SU-DHL-6 (cell line): ENCODE data around the gene RAI1.

Experiments
- H2AFZ ChIP-seq: fragments of 200-600 bp; sonication (generic); 2 replicates; pipeline ENCODE4 v1.6.1; 2014; ENCODE audit warnings: low read depth, mild to moderate bottlenecking, moderate library complexity, mixed read lengths, antibody characterized with exemption, low read length; ENCODE audit not compliant: severe bottlenecking
- H3F3A ChIP-seq: fragments of 200-600 bp; shearing (Covaris generic); 2 replicates; pipeline ENCODE4 v1.6.0; 2016; ENCODE audit warnings: antibody characterized with exemption, mild to moderate bottlenecking; ENCODE audit not compliant: insufficient read depth
- H3K27ac ChIP-seq: fragments of 200-600 bp; sonication (generic); 2 replicates; pipeline ENCODE4 v1.5.1; 2016; ENCODE audit warnings: low read depth, mild to moderate bottlenecking, low read length, moderate library complexity, mixed read lengths
- H3K27me3 ChIP-seq: fragments of 200-600 bp; sonication (generic), shearing (Covaris generic); 2 replicates; pipeline ENCODE4 v1.6.0; 2014; ENCODE audit warnings: mild to moderate bottlenecking, low read length
- H3K36me3 ChIP-seq: fragments of 200-600 bp; sonication (generic); 2 replicates; pipeline ENCODE4 v1.6.1; 2014; ENCODE audit warnings: mild to moderate bottlenecking, low read length, mixed read lengths
- H3K4me2 ChIP-seq: fragments of 300-600, 200-600 bp; shearing (Covaris generic), sonication (generic); 2 replicates; pipeline ENCODE4 v1.6.0; 2014; ENCODE audit warnings: low read length, low read depth, mild to moderate bottlenecking; ENCODE audit not compliant: poor library complexity, severe bottlenecking
- H3K4me3 ChIP-seq: fragments of 200-600 bp; sonication (generic); 2 replicates; pipeline ENCODE4 v1.5.1; 2014; ENCODE audit warnings: antibody characterized with exemption, low read length, mild to moderate bottlenecking, mixed read lengths; ENCODE audit not compliant: insufficient read depth, poor library complexity, severe bottlenecking
- H3K79me2 ChIP-seq: fragments of 200-600 bp; sonication (generic); 2 replicates; pipeline ENCODE4 v1.6.1; 2014; ENCODE audit warnings: mild to moderate bottlenecking, low read length, moderate library complexity; ENCODE audit not compliant: insufficient read depth
- H3K9ac ChIP-seq: fragments of 200-600 bp; sonication (generic); 2 replicates; pipeline ENCODE4 v1.7.0; 2014; ENCODE audit warnings: mild to moderate bottlenecking, low read length
- H3K9me2 ChIP-seq: fragments of 200-600 bp; sonication (generic); replicated peaks from 2 replicates; pipeline ENCODE4 v1.6.1; 2014; ENCODE audit warnings: low read length; ENCODE audit not compliant: insufficient read depth
- H3K9me3 ChIP-seq: fragments of 200-600 bp; sonication (generic); 2 replicates; pipeline ENCODE4 v1.6.1; 2014; ENCODE audit warnings: low read length, mixed read lengths; ENCODE audit not compliant: insufficient read depth
- H4K20me1 ChIP-seq: fragments of 200-600 bp; sonication (generic); 2 replicates; pipeline ENCODE4 v1.6.1; 2014; ENCODE audit warnings: low read depth, mild to moderate bottlenecking, antibody characterized with exemption, low read length, moderate library complexity, mixed read lengths
- EZH2phosphoT487 ChIP-seq: fragments of 200-600 bp; sonication (generic), shearing (Covaris generic); conservative IDR thresholded peaks from 2 replicates; pipeline ENCODE4 v1.6.1; 2018; ENCODE audit warnings: mild to moderate bottlenecking, antibody characterized with exemption, low read length, moderate library complexity, mixed read lengths
- TF ChIP-seq, protein P1 (sequence below): fragments of 200-600 bp; sonication (generic); IDR thresholded peaks from one replicate; pipeline ENCODE4 v1.5.1; 2017; ENCODE audit warnings: antibody characterized with exemption, mild to moderate bottlenecking, low read length, moderate library complexity; ENCODE audit not compliant: insufficient read depth, poor library complexity, severe bottlenecking

The RAI1 gene

DNA sequence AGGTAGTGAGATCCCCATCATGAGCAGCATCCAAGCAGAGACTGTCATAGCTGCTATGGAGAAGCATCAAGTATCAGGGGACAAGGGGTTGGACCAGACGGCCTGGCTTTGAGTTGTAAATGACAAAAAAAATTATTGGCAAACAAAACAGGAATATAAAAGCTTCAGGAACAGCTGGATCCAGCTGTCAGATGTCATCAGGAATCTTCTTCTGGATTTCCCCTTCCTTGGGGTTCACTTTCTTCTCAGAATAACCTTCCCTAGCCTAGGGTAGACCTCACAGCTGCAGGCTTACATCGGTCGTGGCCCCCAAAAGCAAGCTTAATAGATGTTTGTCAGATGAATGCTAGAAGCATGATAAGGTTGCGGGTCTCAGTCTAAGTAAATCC, 17.2 kb upstream of the RAI1 start:
- H3K27me3 ChIP-seq: no peaks in the 10 kb centered on the region
- no peaks in the 10 kb centered on the region for H3K9me3 ChIP-seq
- no peak overlapping the region for H3K27ac ChIP-seq
- H4K20me1 ChIP-seq: no peaks in the 10 kb centered on the region
- no peaks in the 10 kb centered on the region for H3K36me3 ChIP-seq
- no peak overlapping the region for H3K4me3 ChIP-seq
- TF ChIP-seq, protein P1, sequence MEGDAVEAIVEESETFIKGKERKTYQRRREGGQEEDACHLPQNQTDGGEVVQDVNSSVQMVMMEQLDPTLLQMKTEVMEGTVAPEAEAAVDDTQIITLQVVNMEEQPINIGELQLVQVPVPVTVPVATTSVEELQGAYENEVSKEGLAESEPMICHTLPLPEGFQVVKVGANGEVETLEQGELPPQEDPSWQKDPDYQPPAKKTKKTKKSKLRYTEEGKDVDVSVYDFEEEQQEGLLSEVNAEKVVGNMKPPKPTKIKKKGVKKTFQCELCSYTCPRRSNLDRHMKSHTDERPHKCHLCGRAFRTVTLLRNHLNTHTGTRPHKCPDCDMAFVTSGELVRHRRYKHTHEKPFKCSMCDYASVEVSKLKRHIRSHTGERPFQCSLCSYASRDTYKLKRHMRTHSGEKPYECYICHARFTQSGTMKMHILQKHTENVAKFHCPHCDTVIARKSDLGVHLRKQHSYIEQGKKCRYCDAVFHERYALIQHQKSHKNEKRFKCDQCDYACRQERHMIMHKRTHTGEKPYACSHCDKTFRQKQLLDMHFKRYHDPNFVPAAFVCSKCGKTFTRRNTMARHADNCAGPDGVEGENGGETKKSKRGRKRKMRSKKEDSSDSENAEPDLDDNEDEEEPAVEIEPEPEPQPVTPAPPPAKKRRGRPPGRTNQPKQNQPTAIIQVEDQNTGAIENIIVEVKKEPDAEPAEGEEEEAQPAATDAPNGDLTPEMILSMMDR: no peak
- H3K79me2 ChIP-seq: no peaks in the 10 kb centered on the region
- no peak overlapping the region for H2AFZ ChIP-seq
- H3F3A ChIP-seq: no peaks in the 10 kb centered on the region; the same call in 1 of the 2 replicates
- no peaks in the 10 kb centered on the region for H3K9me2 ChIP-seq
- no peak overlapping the region for H3K4me2 ChIP-seq
- H3K9ac ChIP-seq: no peak overlapping the region

DNA sequence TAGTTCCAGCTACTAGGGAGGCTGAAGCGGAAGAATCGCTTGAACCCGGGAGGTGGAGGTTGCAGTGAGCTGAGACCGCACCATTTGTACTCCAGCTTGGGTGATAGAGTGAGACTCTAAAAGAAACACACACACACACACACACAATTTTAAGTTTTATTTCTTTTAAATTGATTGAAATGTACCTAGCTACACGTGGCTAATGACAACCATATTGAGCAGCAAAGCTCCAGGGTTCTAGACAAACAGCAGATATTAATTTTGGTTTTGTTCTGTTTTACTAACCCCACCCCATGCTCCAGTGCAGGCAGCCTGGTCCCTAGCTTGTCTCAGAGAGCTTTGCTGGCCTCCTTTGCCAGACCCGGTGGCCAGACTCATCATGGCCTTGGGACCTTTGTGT, 16.0 kb upstream of the RAI1 start:
- no peaks in the 10 kb centered on the region for H3K9me2 ChIP-seq
- no peaks in the 10 kb centered on the region for H3K9me3 ChIP-seq
- no peak for TF ChIP-seq EZH2phosphoT487
- TF ChIP-seq, protein P1: no peak
- H3K27me3 ChIP-seq: no peaks in the 10 kb centered on the region
- H3F3A ChIP-seq: no peaks in the 10 kb centered on the region; the same call in 1 of the 2 replicates
- no peak overlapping the region for H3K27ac ChIP-seq
- no peak overlapping the region for H2AFZ ChIP-seq
- H3K79me2 ChIP-seq: no peaks in the 10 kb centered on the region
- H3K9ac ChIP-seq: no peak overlapping the region
- H4K20me1 ChIP-seq: no peaks in the 10 kb centered on the region
- no peaks in the 10 kb centered on the region for H3K36me3 ChIP-seq
- no peak overlapping the region for H3K4me2 ChIP-seq
- no peak overlapping the region for H3K4me3 ChIP-seq

DNA sequence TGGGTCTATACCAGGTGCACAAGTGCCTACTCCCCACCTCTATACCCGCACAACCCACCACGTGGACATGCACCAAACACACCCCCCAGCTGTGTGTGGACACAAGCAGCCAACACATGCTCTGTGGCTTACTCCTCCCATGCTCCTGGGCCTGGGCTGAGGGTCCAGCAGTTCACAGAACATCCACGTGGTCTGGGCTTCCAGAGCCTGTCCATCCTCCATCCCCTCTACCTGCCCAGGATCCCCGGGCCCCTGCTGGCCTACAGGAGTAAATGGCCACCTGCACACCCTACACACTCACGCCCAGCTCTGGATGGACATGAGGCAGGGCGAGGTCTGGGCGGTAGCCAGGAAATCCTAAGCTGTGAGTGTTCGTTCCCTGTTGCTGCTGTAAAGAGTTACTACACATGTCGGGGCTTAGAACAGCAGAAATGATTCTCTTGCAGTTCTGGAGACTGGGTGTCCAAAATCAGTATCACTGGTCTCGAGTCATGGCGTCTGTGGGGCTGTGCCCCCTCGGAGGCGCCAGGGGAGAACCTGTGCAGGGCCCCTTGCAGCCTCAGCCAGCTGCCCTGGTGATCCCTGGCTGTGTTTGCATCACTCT, 15.0 kb upstream of the RAI1 start:
- Histone ChIP-seq H3K4me2 (no peak overlapping the region), H3F3A (no peaks in the 10 kb centered on the region; the same call in 1 of the 2 replicates), H3K27ac (no peak overlapping the region), H3K79me2 (no peaks in the 10 kb centered on the region), H4K20me1 (no peaks in the 10 kb centered on the region), H3K27me3 (no peaks in the 10 kb centered on the region), H3K36me3 (no peaks in the 10 kb centered on the region), H2AFZ (no peak overlapping the region), H3K9ac (no peak overlapping the region), H3K9me2 (no peaks in the 10 kb centered on the region), H3K4me3 (no peak overlapping the region), H3K9me3 (no peaks in the 10 kb centered on the region)
- no peak for TF ChIP-seq EZH2phosphoT487
- TF ChIP-seq, protein P1: no peak
